ENCODE measurements around the gene FLRT1. TPM values are rescaled to one million over a fixed set of nuclear protein-coding genes. Genes with fewer than 3 reads are reported as not detected.

The FLRT1 gene
- polyA plus RNA-seq, 1 experiment = 0.42 TPM

GRCh38 chr11:64031001-64031400, 4.7 kb upstream of the FLRT1 start:
- DNase-seq (ENCODE audit: low read depth) = no peak
- POLR2A ChIA-PET = no interaction called here
- CTCF ChIA-PET = interaction anchor here (2.5 kb wide), 1 partner anchor 30 kb away, joined by 8 read pairs; no protein-coding TSS in a partner anchor
- Histone ChIP-seq H3K27me3 (ENCODE audit: control insufficient read depth, insufficient read depth, low read length) (peaks cover 18% of the 10 kb centered on the region), H3K36me3 (ENCODE audit: control insufficient read depth, insufficient read depth, low read length) (no peaks in the 10 kb centered on the region), H3K4me3 (ENCODE audit: low read depth, low read length) (no peak overlapping the region)
- TF ChIP-seq, protein P1, sequence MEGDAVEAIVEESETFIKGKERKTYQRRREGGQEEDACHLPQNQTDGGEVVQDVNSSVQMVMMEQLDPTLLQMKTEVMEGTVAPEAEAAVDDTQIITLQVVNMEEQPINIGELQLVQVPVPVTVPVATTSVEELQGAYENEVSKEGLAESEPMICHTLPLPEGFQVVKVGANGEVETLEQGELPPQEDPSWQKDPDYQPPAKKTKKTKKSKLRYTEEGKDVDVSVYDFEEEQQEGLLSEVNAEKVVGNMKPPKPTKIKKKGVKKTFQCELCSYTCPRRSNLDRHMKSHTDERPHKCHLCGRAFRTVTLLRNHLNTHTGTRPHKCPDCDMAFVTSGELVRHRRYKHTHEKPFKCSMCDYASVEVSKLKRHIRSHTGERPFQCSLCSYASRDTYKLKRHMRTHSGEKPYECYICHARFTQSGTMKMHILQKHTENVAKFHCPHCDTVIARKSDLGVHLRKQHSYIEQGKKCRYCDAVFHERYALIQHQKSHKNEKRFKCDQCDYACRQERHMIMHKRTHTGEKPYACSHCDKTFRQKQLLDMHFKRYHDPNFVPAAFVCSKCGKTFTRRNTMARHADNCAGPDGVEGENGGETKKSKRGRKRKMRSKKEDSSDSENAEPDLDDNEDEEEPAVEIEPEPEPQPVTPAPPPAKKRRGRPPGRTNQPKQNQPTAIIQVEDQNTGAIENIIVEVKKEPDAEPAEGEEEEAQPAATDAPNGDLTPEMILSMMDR (IDR thresholded peaks at IDR 0.05; ENCODE audit: insufficient read depth, low read depth, low read length) = no peak

- Histone ChIP-seq H3K36me3 (ENCODE audit: control insufficient read depth, insufficient read depth, low read length) (no peaks in the 10 kb centered on the region), H3K27me3 (ENCODE audit: control insufficient read depth, insufficient read depth, low read length) (peaks cover 17% of the 10 kb centered on the region), H3K4me3 (ENCODE audit: low read depth, low read length) (no peak overlapping the region)
- POLR2A ChIA-PET = no interaction called here
- TF ChIP-seq, protein P1 (IDR thresholded peaks at IDR 0.05; ENCODE audit: insufficient read depth, low read depth, low read length) = no peak
- CTCF ChIA-PET = interaction anchor here (2.5 kb wide), 1 partner anchor 31 kb away, joined by 8 read pairs; no protein-coding TSS in a partner anchor
- DNase-seq (ENCODE audit: low read depth) = no peak
Observed at GRCh38 chr11:64032050-64032449, 3.7 kb upstream of the FLRT1 start.

DNA sequence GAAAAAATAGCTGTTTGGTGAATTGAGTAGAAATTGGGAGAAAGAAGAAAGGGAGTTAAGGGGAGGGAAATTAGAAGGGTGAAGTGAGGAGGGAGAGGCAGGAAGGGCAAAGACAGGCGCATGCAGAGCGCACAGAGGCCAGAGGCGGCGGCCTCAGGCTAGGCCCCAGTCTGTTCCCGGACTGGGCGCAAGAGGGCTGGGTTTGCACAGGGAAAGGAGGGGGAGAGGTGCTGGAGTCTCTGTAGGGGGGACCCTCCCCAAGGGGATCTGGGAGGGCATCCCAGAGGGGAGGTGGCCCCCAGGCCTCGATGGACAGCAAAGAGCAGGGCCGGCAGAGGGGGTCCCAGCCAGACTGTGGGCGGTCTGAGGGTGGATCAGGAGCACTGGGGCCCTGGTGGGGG, 1.3 kb upstream of the FLRT1 start:
- no peaks in the 10 kb centered on the region for H3K36me3 ChIP-seq (ENCODE audit: control insufficient read depth, insufficient read depth, low read length)
- H3K4me3 ChIP-seq (ENCODE audit: low read depth, low read length) = no peak overlapping the region
- CTCF ChIA-PET = interaction anchor here (2.1 kb wide), 1 partner anchor 114 kb away, joined by 5 read pairs; no protein-coding TSS in a partner anchor
- no peak for DNase-seq (ENCODE audit: low read depth)
- POLR2A ChIA-PET = no interaction called here
- TF ChIP-seq, protein P1 (IDR thresholded peaks at IDR 0.05; ENCODE audit: insufficient read depth, low read depth, low read length) = no peak
- H3K27me3 ChIP-seq (ENCODE audit: control insufficient read depth, insufficient read depth, low read length) = peaks cover 14% of the 10 kb centered on the region

- no peaks in the 10 kb centered on the region for H3K36me3 ChIP-seq (ENCODE audit: control insufficient read depth, insufficient read depth, low read length)
- H3K27me3 ChIP-seq (ENCODE audit: control insufficient read depth, insufficient read depth, low read length) = peaks cover 14% of the 10 kb centered on the region
- ChIA-PET CTCF (interaction anchor here (2.1 kb wide), 1 partner anchor 114 kb away, joined by 5 read pairs; no protein-coding TSS in a partner anchor), POLR2A (no interaction called here)
- TF ChIP-seq, protein P1 (IDR thresholded peaks at IDR 0.05; ENCODE audit: insufficient read depth, low read depth, low read length) = no peak
- H3K4me3 ChIP-seq (ENCODE audit: low read depth, low read length) = no peak overlapping the region
- no peak for DNase-seq (ENCODE audit: low read depth)
Observed at GRCh38 chr11:64035081-64035524, 628 bp upstream of the FLRT1 start.

DNA sequence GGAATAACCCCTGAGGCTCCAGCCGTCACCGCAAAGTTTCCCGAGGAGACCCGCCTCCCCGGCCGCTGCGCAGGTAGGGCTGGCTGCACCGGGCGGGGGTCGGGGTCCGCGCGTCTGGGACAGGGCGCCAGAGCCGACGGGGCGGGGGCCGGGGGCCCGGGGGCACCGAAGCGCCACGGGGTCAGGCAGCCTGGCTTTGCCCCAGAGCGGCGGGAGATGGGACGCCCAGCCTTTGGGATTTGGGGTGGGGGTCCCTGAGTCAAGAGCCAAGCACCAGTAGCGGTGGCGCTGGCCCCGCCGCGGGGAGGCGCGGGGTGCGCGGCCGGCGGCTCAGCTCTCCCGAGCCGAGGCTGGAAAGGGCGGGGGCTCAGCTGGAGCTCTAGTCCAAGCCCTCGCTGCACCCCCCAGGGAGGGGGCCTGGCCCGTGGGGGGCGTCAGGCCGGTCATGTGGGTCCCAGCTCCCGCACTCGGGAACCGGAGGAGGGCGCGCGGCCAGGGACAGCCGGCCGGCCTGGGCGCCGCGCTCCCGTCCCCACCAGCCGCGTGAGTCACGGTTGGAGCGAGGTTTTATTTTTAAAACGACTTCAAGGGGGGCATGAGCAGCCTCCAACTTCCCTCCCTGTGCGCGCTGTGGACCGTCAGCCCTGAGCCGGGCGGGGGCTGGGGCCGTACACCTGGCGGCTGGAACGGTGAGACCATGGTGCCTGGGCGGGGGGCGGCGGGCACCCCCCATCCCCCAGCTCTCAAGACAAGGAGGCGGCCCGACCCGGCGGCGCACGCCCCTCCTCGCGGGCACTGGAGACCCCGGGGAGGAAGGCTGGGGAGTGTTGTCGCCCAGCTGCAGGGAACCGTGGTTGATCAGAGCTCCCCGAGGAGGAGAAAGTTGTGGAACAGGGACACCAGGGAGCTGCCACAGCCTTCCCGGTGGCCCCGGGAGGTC, 626 bp downstream of the FLRT1 start:
- Histone ChIP-seq H3K27me3 (ENCODE audit: control insufficient read depth, insufficient read depth, low read length) (peaks cover 14% of the 10 kb centered on the region), H3K4me3 (ENCODE audit: low read depth, low read length) (peak overlapping the region; percentile 38), H3K36me3 (ENCODE audit: control insufficient read depth, insufficient read depth, low read length) (no peaks in the 10 kb centered on the region)
- ChIA-PET POLR2A (no interaction called here), CTCF (no interaction called here)
- TF ChIP-seq, protein P1 (IDR thresholded peaks at IDR 0.05; ENCODE audit: insufficient read depth, low read depth, low read length) = no peak
- DNase-seq (ENCODE audit: low read depth) = no peak
